NCI-H2081 (cell line): Measurements from ENCODE around the gene NOXA1.
"Not testable (repeated sequence)": the region's sequence is repeated elsewhere in the genome, so short reads cannot be mapped to it uniquely, and the experiment has no call there.

ENCODE experiments used
- DNase-seq, 2 experiments: peaks; one replicate each; lab custom pipeline; 2025; lab: John Stamatoyannopoulos, UW

NOXA1 gene

GRCh38 chr9:137422604-137423513 is at the start of gene NOXA1, which contains the start of gene EXD3:
Gene NOXA1, plus strand, starts transcription at chr9:137423393. Its CDS starts 137 bp downstream, at chr9:137423530.
Gene EXD3, minus strand, starts transcription at chr9:137423162. Its CDS starts 27,805 bp downstream, at chr9:137395357.
- DNase-seq: peak; percentile 92 to 95

- no peak for DNase-seq
Measured at GRCh38 chr9:137373611-137373980, 49.6 kb upstream of the NOXA1 start.

- DNase-seq: no peak
Measured at GRCh38 chr9:137374131-137374845, 48.9 kb upstream of the NOXA1 start.

- DNase-seq: no peak
Measured at GRCh38 chr9:137375321-137376058, 47.7 kb upstream of the NOXA1 start.

GRCh38 chr9:137376386-137376785 is 46.8 kb upstream of the NOXA1 start:
- DNase-seq: no peak

GRCh38 chr9:137378688-137379410 is 44.3 kb upstream of the NOXA1 start:
- not testable (repeated sequence) for DNase-seq

GRCh38 chr9:137379761-137380161 is 43.4 kb upstream of the NOXA1 start:
- DNase-seq: no peak

- no peak for DNase-seq
Measured at GRCh38 chr9:137380171-137380570, 43.0 kb upstream of the NOXA1 start.

GRCh38 chr9:137380606-137381005 is 42.6 kb upstream of the NOXA1 start:
- DNase-seq: no peak

- no peak for DNase-seq
Measured at GRCh38 chr9:137381501-137382443, 41.4 kb upstream of the NOXA1 start.

GRCh38 chr9:137382444-137383080 is 40.6 kb upstream of the NOXA1 start:
- DNase-seq: no peak

- peak in 1 of 2 experiments; percentile 56 for DNase-seq
Measured at GRCh38 chr9:137383081-137383783, 40.0 kb upstream of the NOXA1 start.

GRCh38 chr9:137383784-137384756 is 39.1 kb upstream of the NOXA1 start:
- no peak for DNase-seq

- DNase-seq: no peak
Measured at GRCh38 chr9:137385061-137385655, 38.0 kb upstream of the NOXA1 start.

- not testable (repeated sequence) for DNase-seq
Measured at GRCh38 chr9:137386507-137387113, 36.6 kb upstream of the NOXA1 start.

GRCh38 chr9:137387114-137387890 is 35.9 kb upstream of the NOXA1 start:
- peak in 1 of 2 experiments; percentile 42 for DNase-seq
